ENCODE measurements around the gene TBATA.

TBATA gene

GRCh38 chr10:70743430-70743788 lies 41.8 kb downstream of the TBATA start:
- Histone ChIP-seq H3K9me3 (replicated peaks in 1 of 11) (0 out of 22 replicates have a peak, but pooled peaks cover 0 to 4% (median 0%) of the 10 kb centered on the region in 11 experiments), H3K4me3 (no peak overlapping the region), H3K27me3 (no peaks in the 10 kb centered on the region), H4K20me1 (no peaks in the 10 kb centered on the region), H3K4me1 (peaks cover 8 to 55% (median 25%) of the 10 kb centered on the region in 10 experiments), H3K36me3 (no peaks in the 10 kb centered on the region), H3K4me2 (peak overlapping the region in 6 of 11 experiments; percentile 66 to 90 (median 82); a peak in 9 of 22 replicates), H3K9ac (peak overlapping the region in 3 of 11 experiments; percentile 7 to 63 (median 11); a peak in 3 of 22 replicates), H3K27ac (peak overlapping the region in 5 of 11 experiments; percentile 8 to 74 (median 64); a peak in 7 of 22 replicates)
- TF ChIP-seq Cebpa-rat (IDR thresholded peaks at IDR 0.05), result no peak

- TF ChIP-seq Cebpa-rat (IDR thresholded peaks at IDR 0.05), result no peak
- Histone ChIP-seq H3K27ac (peak overlapping the region in 8 of 11 experiments; percentile 23 to 74 (median 60); a peak in 14 of 22 replicates), H3K4me2 (peak overlapping the region; percentile 28 to 90 (median 68)), H3K4me3 (0 out of 20 replicates have a peak overlapping the region, but pooled peaks of 1 of the 10 experiments have one; percentile 14), H3K9ac (peak overlapping the region in 5 of 11 experiments; percentile 7 to 63 (median 33); a peak in 7 of 22 replicates), H3K27me3 (no peaks in the 10 kb centered on the region), H3K4me1 (peaks cover 8 to 55% (median 25%) of the 10 kb centered on the region in 10 experiments), H4K20me1 (no peaks in the 10 kb centered on the region), H3K9me3 (replicated peaks in 1 of 11) (0 out of 22 replicates have a peak, but pooled peaks cover 0 to 4% (median 0%) of the 10 kb centered on the region in 11 experiments), H3K36me3 (no peaks in the 10 kb centered on the region)
Measured at GRCh38 chr10:70742537-70743429, 42.4 kb downstream of the TBATA start.

- Histone ChIP-seq H3K36me3 (no peaks in the 10 kb centered on the region), H3K4me2 (peak overlapping the region in 3 of 11 experiments; percentile 26 to 90 (median 81); a peak in 3 of 22 replicates), H4K20me1 (no peaks in the 10 kb centered on the region), H3K4me3 (no peak overlapping the region), H3K9ac (no peak overlapping the region), H3K4me1 (peaks cover 8 to 55% (median 25%) of the 10 kb centered on the region in 10 experiments), H3K27me3 (no peaks in the 10 kb centered on the region), H3K9me3 (replicated peaks in 1 of 11) (0 out of 22 replicates have a peak, but pooled peaks cover 0 to 3% (median 0%) of the 10 kb centered on the region in 11 experiments), H3K27ac (no peak overlapping the region)
- no peak for TF ChIP-seq Cebpa-rat (IDR thresholded peaks at IDR 0.05)
Measured at GRCh38 chr10:70740406-70741288, 44.5 kb downstream of the TBATA start.

- Histone ChIP-seq H4K20me1 (no peaks in the 10 kb centered on the region), H3K9me3 (replicated peaks in 1 of 11) (no peaks in the 10 kb centered on the region), H3K9ac (no peak overlapping the region), H3K4me2 (no peak overlapping the region), H3K27me3 (no peaks in the 10 kb centered on the region), H3K4me1 (peaks cover 8 to 36% (median 19%) of the 10 kb centered on the region in 10 experiments), H3K4me3 (no peak overlapping the region), H3K36me3 (no peaks in the 10 kb centered on the region), H3K27ac (no peak overlapping the region)
- no peak for TF ChIP-seq Cebpa-rat (IDR thresholded peaks at IDR 0.05)
Measured at GRCh38 chr10:70738761-70739121, 46.4 kb downstream of the TBATA start.

GRCh38 chr10:70738006-70738760 lies 47.0 kb downstream of the TBATA start:
- H3K4me2 ChIP-seq, result no peak overlapping the region
- H3K4me3 ChIP-seq, result no peak overlapping the region
- TF ChIP-seq Cebpa-rat (IDR thresholded peaks at IDR 0.05), result no peak
- H3K27me3 ChIP-seq, result no peaks in the 10 kb centered on the region
- H3K9ac ChIP-seq, result no peak overlapping the region
- H4K20me1 ChIP-seq, result no peaks in the 10 kb centered on the region
- H3K36me3 ChIP-seq, result no peaks in the 10 kb centered on the region
- no peaks in the 10 kb centered on the region for H3K9me3 ChIP-seq (replicated peaks in 1 of 11)
- no peak overlapping the region for H3K27ac ChIP-seq
- peaks cover 8 to 31% (median 15%) of the 10 kb centered on the region in 10 experiments for H3K4me1 ChIP-seq

- H3K4me2 ChIP-seq, result no peak overlapping the region
Measured at GRCh38 chr10:70737250-70737649, 47.9 kb downstream of the TBATA start.

GRCh38 chr10:70736525-70736924 lies 48.7 kb downstream of the TBATA start:
- no peaks in the 10 kb centered on the region for H4K20me1 ChIP-seq
- no peak overlapping the region for H3K4me3 ChIP-seq
- no peaks in the 10 kb centered on the region for H3K27me3 ChIP-seq
- no peak overlapping the region for H3K4me2 ChIP-seq
- no peaks in the 10 kb centered on the region for H3K9me3 ChIP-seq (replicated peaks in 1 of 11)
- H3K4me1 ChIP-seq, result peaks cover 0 to 14% (median 0%) of the 10 kb centered on the region in 10 experiments; a peak in 8 of 20 replicates
- no peak overlapping the region for H3K27ac ChIP-seq
- no peak for TF ChIP-seq Cebpa-rat (IDR thresholded peaks at IDR 0.05)
- no peaks in the 10 kb centered on the region for H3K36me3 ChIP-seq
- no peak overlapping the region for H3K9ac ChIP-seq

More at GRCh38 chr10:70737250-70737649, 47.9 kb downstream of the TBATA start:
- Histone ChIP-seq H3K36me3 (no peaks in the 10 kb centered on the region), H3K4me3 (no peak overlapping the region), H4K20me1 (no peaks in the 10 kb centered on the region), H3K9ac (no peak overlapping the region), H3K27me3 (no peaks in the 10 kb centered on the region), H3K4me1 (peaks cover 1 to 21% (median 5%) of the 10 kb centered on the region in 10 experiments; a peak in 17 of 20 replicates), H3K27ac (no peak overlapping the region), H3K9me3 (replicated peaks in 1 of 11) (no peaks in the 10 kb centered on the region)
- no peak for TF ChIP-seq Cebpa-rat (IDR thresholded peaks at IDR 0.05)

GRCh38 chr10:70735161-70735560 lies 50.0 kb downstream of the TBATA start:
- no peak for TF ChIP-seq Cebpa-rat (IDR thresholded peaks at IDR 0.05)
- H3K4me3 ChIP-seq, result no peak overlapping the region
- H3K36me3 ChIP-seq, result no peaks in the 10 kb centered on the region
- no peaks in the 10 kb centered on the region for H4K20me1 ChIP-seq
- no peak overlapping the region for H3K9ac ChIP-seq
- H3K9me3 ChIP-seq (replicated peaks in 1 of 11), result no peaks in the 10 kb centered on the region
- no peaks in the 10 kb centered on the region for H3K27me3 ChIP-seq
- H3K27ac ChIP-seq, result no peak overlapping the region
- no peak overlapping the region for H3K4me2 ChIP-seq
- H3K4me1 ChIP-seq, result peaks cover 0 to under 1% (median 0%) of the 10 kb centered on the region in 10 experiments; a peak in 2 of 20 replicates
